SH-SY5Y (cell line): ENCODE results near the gene FAM20B.

Experiments used
- GATA2 ChIP-seq: IDR thresholded peaks from 2 replicates; pipeline ENCODE4 v1.6.1; 2011; ENCODE audit warnings: mild to moderate bottlenecking, low read depth, low read length
- GATA3 ChIP-seq: IDR thresholded peaks from 2 replicates; pipeline ENCODE4 v1.6.1; 2011; ENCODE audit warnings: low read depth, mild to moderate bottlenecking, low read length, moderate library complexity

- TF ChIP-seq GATA3 = no peak
- no peak for TF ChIP-seq GATA2
Observed at GRCh38 chr1:179087665-179088064, 62.0 kb downstream of the FAM20B start.
